OCI-M1 (cell line): Measurements from ENCODE around the gene FMNL1.
A peak's percentile ranks its signal among the peaks of the same experiment; 100 is the strongest.
"Not testable (repeated sequence)": the region's sequence is repeated elsewhere in the genome, so short reads cannot be mapped to it uniquely, and the experiment has no call there.

Experiments used
- DNase-seq: peaks from one replicate; lab custom pipeline; 2025; lab: John Stamatoyannopoulos, UW

FMNL1 gene

DNA sequence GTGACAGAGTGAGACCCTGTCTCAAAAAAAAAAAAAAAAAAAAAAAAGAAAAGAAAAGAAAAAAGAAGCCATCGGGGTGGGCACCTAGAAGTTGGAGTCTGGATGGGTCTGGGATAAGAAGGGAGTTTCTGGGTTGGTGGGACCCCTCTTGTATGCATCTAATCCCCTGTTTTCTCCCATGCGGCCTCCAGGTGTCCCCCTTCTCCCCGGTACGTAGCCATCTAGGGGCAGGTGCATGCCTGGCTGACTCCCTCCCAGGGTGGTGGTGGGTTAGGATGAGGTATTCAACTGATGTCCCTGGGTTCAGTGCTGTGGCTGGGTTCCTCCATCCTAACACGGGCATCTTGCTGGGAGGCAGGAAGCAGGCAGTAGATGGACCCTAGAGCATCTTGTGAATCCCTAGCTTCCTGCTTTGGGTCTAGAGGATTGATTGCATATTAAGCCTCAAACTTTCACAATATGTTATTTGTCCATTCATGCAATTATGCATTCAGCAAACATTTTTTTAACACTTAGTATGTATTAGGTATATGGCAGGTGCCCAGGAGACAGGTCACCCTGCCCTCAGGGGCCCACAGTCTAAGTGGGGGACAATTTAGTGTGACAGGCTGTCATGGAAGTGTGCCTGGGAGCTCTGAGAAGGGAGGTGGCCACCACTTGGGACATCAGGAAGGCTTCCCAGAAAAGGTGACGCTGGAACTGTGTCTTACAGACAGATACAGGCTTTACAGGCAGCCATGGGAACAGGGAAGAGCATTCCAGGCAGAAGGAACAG, 13.1 kb downstream of the FMNL1 start:
- DNase-seq: peak; percentile 30

DNA sequence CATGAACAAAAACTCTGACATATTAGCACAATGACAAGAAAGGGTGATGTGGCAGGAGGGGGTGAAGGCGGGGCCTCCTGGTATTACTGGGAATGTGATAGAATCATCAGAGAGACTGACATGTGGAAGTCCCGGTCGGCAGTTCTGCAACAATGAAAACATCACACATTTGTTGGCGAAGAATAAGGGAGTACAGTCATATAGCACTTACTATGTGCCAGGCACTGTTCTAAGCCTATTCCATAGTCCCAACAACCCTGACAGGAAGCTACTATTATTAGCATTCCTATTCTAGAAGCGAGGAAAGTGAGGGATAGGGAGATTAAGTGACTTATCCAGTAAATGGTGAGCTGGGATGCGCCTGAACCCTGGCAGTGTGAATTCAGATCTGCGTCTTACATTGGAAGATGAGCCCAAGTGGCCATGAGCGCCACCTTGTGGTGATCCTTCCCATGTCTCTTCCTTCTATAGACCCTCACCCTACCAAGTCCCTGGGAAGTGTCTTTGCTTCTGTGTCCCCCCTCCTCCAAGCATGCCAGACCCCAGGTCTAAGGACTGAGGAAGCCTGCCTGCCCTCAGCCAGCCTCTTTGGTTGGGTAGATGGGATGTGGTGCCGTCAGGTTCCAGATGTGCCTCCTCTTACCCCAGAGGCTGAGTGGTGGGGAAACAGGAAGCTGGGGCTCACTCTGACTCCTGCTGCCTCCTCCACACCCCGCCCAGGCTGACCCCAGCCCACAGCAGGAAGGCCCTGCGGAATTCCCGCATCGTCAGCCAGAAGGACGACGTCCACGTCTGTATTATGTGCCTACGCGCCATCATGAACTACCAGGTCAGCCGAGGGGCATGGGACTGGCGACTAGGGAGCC, 14.0 kb downstream of the FMNL1 start:
- peak; percentile 85 for DNase-seq

DNA sequence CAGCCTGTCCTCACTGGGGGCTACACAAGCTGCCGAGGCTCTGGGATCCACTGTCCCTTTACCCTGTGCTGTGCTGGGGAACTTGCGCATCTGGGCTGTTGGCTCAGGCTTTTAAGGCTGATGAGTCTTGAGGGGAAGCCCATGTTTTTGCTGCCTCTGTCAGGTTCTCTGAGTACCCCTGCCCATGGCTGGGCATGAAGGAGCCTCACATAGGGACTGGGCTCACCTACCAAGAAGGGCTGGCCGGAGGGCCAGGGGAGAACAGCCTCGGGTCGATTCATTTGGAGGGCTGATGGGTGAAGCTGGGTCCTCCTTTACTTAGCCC, 14.6 kb downstream of the FMNL1 start:
- no peak for DNase-seq

DNA sequence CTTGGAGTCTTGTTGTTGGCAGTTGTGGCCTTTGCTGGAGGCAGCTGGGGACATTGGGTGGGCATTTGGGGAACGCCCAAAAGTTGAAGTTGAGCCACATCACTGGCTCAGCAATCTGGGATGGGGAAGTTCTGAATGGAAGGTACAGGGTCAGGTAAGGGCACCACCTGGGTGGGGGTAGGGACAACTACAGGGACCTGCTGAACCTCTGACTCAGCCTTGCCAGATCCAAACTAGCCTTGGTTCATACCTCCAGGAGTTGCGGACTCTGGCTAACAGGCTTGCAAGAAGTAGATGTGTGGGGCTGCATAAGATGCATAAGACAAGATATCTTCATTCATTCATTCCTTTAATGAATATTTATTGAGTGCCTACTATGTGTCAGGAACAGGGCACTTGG, 16.0 kb downstream of the FMNL1 start:
- DNase-seq: no peak

DNA sequence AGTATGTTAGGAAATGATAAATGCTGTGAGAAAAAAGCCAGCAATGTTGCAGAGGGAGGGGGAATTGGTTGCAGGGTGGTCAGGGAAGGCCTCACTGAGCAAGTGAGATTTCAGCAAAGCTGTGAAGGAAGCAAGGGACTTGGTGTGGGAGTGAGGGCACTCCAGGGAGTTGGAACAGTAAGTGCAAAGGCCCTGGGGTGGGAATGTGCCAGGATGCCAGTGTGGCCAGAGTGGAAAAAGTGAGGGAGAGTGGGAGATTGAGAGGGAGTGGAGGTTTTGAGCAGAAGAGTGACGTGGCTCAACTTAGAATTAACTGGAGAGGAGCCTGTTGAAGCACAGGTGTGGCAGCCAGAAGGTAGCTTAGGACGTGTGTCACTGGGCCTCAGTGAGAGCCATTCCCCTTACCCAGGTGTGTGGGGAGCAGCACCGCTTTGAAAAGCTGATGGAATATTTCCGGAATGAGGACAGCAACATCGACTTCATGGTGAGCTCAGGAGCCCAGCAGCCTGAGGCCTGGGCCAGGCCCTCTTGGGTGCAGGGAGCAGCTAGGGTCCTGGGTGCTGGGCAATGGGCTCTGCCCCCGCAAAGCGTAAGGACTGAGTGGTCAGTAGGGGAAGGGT, 16.6 kb downstream of the FMNL1 start:
- DNase-seq: no peak

DNA sequence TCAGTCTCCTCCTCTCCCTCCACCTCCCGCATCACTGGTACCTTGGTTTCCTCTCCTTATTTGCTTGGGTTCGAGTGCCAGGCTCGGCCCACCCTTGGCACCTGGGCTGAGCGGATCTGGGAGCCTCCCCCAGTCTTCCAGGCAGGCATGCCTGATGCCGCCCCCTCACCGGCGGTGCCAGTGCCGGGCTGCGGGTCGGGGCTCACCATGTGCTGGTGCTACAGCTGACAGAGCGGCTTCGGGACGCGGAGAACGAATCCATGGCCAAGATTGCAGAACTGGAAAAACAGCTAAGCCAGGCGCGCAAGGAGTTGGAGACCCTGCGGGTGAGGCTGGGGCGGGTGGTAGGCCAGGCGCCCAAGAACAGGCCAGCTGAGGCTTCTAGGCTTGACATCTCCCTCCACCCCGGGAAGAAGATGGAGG, 19.2 kb downstream of the FMNL1 start:
- DNase-seq: no peak

DNA sequence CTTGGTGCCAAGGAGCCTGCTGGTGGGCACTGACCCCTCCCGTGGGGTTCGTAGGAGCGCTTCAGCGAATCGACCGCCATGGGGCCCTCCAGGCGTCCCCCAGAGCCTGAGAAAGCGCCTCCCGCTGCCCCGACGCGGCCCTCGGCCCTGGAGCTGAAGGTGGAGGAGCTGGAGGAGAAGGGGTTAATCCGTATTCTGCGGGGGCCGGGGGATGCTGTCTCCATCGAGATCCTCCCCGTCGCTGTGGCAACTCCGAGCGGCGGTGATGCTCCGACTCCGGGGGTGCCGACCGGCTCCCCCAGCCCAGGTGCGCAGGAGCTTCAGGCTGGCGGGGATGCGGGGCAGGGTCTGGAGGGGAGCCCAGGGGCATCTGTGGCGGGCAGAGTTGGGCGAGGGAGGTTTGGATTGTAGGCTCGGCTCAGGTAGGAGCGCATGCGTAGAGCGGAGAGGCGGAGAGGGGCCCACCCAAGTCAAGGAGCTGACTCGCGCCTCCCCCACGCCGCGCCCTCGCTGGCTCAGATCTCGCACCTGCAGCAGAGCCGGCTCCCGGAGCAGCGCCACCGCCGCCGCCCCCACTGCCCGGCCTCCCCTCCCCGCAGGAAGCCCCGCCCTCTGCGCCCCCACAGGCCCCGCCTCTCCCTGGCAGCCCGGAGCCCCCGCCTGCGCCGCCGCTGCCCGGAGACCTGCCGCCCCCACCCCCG, 19.8 kb downstream of the FMNL1 start:
- no peak for DNase-seq

DNA sequence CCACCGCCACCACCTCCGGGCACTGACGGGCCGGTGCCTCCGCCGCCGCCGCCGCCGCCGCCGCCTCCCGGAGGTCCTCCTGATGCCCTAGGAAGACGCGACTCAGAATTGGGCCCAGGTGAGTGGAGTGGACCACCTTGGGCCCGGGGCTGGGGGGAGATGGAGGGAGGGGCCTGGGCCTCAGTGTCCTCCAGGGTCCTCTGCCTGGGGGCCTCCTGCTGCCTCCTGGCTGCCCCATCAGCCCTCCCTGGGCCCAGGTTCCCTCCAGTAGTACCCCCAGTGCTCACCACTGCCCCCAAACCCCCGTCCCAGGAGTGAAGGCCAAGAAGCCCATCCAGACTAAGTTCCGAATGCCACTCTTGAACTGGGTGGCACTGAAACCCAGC, 20.3 kb downstream of the FMNL1 start:
- DNase-seq: no peak

DNA sequence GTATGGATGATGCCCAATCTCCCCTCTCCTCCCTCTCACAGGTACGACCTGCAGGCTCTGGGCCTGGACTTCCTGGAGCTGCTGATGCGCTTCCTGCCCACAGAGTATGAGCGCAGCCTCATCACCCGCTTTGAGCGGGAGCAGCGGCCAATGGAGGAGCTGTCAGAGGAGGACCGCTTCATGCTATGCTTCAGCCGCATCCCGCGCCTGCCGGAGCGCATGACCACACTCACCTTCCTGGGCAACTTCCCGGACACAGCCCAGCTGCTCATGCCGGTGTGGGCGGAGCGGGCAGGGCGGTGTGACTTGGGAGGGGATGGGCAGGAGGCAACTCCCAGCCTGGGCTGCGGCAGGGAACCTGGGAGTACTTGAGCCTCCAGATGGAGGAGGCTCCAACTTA, 22.1 kb downstream of the FMNL1 start:
- DNase-seq: no peak

DNA sequence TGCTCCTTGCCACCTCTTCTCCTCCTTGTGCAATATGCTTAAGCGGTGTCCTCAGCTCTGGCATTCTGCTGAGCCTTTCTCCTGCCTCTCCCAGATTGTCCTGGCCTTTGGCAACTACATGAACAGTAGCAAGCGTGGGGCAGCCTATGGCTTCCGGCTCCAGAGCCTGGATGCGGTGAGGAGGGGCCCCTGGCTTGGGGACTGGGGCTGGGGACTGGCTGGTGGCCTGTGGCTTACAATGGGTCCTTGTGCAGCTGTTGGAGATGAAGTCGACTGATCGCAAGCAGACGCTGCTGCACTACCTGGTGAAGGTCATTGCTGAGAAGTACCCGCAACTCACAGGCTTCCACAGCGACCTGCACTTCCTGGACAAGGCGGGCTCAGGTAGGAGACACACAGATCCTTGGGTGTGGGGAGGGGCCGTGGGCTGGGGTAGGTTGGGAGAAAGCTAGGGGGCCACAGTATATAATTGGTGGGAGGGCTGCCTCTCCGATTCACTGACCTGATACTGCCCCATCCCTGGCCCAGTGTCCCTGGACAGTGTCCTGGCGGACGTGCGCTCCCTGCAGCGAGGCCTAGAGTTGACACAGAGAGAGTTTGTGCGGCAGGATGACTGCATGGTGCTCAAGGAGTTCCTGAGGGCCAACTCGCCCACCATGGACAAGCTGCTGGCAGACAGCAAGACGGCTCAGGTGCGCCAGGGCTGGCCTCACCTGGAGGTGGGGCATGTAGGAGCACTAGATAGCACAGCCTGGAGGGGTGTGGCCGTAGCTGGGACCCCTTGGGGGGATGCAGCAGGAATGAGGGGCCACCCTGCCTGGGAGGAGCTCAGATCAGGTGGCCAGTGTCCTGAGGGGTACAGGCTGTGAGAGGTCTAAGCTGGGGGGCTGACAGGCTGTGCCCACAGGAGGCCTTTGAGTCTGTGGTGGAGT, 23.3 kb downstream of the FMNL1 start:
- DNase-seq: no peak

DNA sequence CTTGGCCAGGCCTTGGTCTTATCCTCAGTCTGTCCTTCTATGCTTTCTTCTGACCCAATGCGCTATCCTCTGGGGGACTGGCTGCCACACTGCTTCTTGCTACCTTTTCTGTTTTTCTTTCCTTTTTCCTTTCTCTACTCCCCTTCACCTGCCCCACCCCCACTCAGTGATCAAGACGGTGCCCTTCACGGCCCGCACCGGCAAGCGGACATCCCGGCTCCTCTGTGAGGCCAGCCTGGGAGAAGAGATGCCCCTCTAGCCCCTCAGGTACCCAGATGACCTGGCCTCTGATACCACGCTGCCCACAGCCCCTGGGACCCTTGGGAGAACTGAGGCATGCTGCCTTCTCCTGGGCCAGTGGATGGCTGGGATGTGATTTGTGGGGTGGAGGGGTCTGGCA, 24.7 kb downstream of the FMNL1 start:
- no peak for DNase-seq

DNA sequence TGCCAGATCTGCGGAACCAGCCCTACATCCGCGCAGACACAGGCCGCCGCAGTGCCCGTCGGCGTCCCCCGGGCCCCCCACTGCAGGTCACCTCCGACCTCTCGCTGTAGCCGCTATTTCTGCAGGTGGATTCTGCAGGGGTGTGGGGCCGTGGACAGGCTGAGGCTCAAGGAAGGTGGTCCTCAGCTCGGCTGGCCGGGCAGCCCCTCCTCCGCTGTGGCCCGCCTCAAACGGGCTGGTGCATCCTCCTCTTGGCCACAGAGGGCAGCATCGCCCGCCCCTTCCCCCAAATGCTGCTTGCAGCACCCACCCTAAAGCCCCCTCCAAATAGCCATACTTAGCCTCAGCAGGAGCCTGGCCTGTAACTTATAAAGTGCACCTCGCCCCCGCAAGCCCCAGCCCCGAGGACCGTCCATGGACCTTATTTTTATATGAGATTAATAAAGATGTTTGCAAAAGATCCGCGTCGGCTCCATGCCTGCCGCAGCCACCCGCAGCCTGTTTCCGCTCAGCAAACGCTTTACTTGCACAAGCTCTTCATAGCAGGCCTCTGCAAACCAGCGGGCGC, 25.3 kb downstream of the FMNL1 start:
- peak; percentile 72 for DNase-seq

DNA sequence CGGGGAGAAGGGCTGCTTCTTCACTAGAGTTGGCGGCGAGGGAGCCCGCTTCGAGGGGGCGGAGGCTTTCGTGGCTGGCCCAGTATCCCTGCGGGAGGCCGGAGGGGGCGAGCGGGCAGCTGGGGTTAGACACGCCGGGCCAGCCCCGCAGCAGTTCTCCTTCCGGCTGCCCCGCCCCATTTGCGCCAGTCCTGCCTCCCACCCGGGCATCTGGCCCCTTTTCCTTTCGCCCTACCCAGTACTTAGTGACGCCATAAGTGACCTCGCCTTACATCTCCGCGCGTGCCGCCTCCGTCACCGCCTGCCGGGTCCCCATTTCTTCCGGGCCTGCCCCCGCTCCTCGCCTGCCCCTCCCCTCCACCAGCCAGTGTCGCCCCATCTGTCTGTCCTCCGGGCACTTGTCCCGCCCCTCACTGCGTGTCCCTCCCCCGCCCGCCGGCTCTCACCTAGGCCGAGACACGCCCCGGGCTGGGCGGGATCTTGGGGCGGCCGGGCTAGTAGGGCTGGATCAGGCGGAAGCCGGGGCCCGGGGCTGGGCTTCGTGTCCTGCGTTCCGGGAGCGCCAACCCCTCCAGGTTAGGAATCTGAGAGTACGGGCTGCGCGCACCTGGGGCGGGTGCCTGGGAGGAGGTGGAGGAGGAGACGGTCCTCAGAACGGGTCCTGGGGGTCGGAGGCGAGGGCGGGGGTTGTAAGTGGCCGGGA, 25.9 kb downstream of the FMNL1 start:
- DNase-seq: peak; percentile 89

DNA sequence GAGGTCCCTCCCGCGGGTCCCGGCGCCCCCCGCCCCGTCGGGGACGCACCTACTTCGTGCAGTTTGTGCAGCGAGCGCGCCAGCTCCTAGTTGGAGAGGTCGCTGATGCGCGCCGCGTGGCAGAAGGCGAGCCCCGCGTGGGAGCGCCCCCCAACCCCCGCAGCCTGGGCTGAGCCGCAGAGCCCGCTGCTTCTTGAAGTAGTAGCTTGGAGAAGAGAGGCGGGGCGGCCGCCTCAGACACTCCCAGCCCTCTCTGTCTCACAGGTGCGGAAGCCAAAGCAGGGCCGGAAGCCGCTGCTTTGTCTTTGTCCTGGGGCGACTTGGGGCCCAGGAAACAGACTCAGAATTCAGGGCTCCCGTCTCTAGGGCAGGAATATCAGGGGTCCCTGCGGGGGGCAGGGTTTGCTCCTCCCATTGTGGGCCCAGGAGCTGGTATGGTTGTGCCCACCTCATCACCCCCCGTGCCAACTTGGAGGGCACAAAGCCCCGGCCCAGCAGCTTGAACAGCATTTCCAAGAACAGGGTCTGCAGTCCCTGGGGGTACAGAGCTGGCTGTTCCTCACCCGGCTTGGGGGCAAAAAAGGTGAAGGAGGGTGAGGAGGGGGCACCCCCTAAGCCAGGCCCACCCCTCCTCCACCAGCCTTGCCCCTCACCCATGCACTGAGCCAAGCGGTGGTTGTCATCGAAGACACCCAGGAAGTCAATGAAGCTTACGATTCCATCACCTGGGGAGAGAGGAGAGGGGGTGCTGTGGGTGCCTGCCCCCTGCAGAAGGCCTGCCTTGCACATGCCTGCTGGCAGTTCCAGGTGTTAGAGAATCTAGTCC, 26.7 kb downstream of the FMNL1 start:
- peak; percentile 32 for DNase-seq

DNA sequence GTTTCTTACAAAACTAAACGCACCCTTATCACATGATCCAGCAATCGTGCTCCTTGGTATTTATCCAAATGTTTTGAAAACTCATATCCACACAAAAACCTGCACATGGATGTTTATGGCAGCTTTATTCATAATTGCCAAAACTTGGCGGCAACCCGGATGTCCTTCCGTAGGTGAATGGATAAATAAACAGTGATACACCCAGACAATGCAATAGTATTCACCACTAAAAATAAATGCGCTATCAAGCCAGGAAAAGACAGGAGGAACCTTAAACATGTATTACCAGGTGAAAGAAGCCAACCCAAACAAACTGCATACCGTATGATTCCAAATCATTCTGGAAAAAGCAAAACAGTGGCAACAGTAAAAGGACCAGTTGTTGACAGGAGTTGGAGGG, 30.2 kb downstream of the FMNL1 start:
- no peak for DNase-seq

DNA sequence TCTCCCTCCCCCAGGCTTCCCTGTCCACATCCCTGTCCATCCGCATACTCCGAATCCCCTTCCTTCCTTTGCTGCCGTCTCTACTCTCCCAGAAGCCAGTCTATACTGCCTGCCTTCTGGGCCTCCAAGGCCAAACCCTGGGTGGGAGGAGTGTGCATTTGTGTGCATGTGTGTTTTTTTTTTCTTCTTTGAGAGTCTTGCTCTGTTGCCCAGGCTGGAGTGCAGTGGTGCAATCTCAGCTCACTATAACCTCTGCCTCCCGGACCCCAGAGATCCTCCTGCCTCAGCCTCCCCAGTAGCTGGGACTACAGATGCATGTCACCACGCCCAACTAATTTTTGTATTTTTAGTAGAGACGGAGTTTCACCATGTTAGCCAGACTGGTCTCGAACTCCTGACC, 31.6 kb downstream of the FMNL1 start:
- DNase-seq: not testable (repeated sequence)

DNA sequence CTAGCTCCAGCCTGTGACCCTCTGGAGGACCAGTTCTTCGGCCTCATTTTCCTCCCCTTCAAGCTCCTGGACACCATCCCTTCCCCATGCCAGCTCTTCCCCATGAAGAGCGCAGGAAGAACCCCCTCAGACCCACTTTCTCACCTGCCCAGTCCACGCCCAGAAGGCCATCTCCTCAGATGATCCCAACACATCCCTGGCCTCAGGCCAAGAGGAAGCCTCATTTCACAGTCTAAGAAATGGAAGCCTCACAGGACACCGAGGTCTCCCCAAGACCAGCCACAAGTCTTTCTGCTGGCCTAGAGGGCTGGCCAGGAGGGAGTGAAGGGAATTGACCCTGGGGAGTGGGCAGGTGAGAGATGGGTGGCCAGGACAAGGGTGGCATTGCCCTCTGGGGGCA, 32.2 kb downstream of the FMNL1 start:
- no peak for DNase-seq

DNA sequence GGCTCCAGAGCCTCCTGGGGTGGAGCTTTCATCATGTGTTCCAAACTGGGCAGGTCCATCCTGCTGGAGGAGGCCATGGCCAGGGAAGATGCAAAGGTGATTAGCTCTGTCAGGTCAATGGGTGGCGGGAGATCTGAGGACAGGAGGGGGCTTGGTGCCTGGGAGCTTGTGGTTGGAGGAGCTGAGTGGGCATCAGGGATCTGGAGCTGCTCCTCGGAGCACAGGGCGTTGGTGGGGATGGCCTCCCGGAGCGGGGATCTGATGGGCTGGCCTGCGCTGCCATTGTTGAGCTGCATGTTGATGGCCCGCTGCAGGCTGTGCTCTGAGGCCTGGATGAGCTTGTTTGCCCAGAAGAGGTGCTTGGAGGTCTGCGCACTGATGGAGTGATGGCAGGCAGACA, 33.7 kb downstream of the FMNL1 start:
- DNase-seq: no peak
